ENCODE measurements around the gene DNM1.
"Not testable (repeated sequence)": the region's sequence is repeated elsewhere in the genome, so short reads cannot be mapped to it uniquely, and the experiment has no call there.

The DNM1 gene

GRCh38 chr9:128178806-128179431 lies 24.3 kb upstream of the DNM1 start:
- DNase-seq, result no peak

GRCh38 chr9:128180001-128180400 lies 23.2 kb upstream of the DNM1 start:
- DNase-seq, result no peak

GRCh38 chr9:128180447-128180846 lies 22.7 kb upstream of the DNM1 start:
- no peak for DNase-seq

- DNase-seq, result not testable (repeated sequence)
These were observed 21.7 kb upstream of the DNM1 start for GRCh38 chr9:128181480-128181879.

- DNase-seq, result no peak
These were observed 20.1 kb upstream of the DNM1 start for GRCh38 chr9:128182893-128183588.

- DNase-seq, result no peak
These were observed 16.9 kb upstream of the DNM1 start for GRCh38 chr9:128185979-128186965.

GRCh38 chr9:128187361-128187760 lies 15.8 kb upstream of the DNM1 start:
- DNase-seq, result no peak

GRCh38 chr9:128188209-128188608 lies 15.0 kb upstream of the DNM1 start:
- no peak for DNase-seq

GRCh38 chr9:128190013-128190412 lies 13.2 kb upstream of the DNM1 start:
- no peak for DNase-seq

GRCh38 chr9:128190516-128191405 lies 12.4 kb upstream of the DNM1 start:
- DNase-seq, result peak; percentile 6

- peak; percentile 74 for DNase-seq
These were observed 11.7 kb upstream of the DNM1 start, which contains the start of gene CIZ1 for GRCh38 chr9:128191406-128192046. TSS of gene CIZ1 (minus strand) at chr9:128191572. CDS start at chr9:128190857, 715 bp downstream.

- no peak for DNase-seq
These were observed 10.4 kb upstream of the DNM1 start for GRCh38 chr9:128192601-128193371.

GRCh38 chr9:128193469-128194096 lies 9.6 kb upstream of the DNM1 start:
- DNase-seq, result no peak

GRCh38 chr9:128201441-128202369 lies 1.5 kb upstream of the DNM1 start:
- DNase-seq, result no peak

- no peak for DNase-seq
These were observed 543 bp upstream of the DNM1 start for GRCh38 chr9:128202648-128203023.

GRCh38 chr9:128203707-128204551 lies 750 bp downstream of the DNM1 start:
- DNase-seq, result peak; percentile 11

- no peak for DNase-seq
These were observed 1.7 kb downstream of the DNM1 start for GRCh38 chr9:128204858-128205257.

GRCh38 chr9:128205296-128205944 lies 2.2 kb downstream of the DNM1 start:
- no peak for DNase-seq

Measured in stimulated activated CD4-positive, alpha-beta T cell treated with anti-CD3 and anti-CD28 coated beads, Interleukin-4, amount 100 ng/mL, for 24 hours (primary cell).